ENCODE data around the gene DIP2B.

Gene DIP2B

DNA sequence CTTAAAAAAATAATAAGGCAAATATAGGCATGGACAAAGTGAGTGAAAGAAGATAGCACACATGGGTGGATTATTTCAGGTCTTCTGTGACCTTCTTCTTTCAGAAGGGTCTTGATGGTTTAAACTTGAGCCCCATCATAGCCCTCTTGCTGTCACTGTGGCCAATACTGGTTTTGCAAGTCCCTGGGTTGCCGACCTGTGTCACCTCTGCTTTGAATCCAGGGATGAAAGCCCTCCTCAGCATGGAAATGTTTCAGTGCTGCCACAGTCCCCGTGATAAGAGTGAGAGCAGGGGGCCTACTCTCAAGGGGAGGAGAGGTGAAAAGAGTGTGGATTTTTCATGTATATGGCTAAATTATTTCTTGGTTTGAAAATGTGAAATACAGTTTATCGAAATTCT is 228.9 kb downstream of the DIP2B start:
- intact Hi-C loops (cut with micrococcal nuclease) = loop anchor here (10.0 kb wide), 1 partner anchor 289 kb away; no protein-coding TSS in a partner anchor
- Mint-ChIP-seq H3K9me3 (no peaks in the 10 kb centered on the region), H3K4me1 (ENCODE audit: low read depth) (peaks cover 5% of the 10 kb centered on the region), H3K36me3 (ENCODE audit: low read depth) (peaks cover 100% of the 10 kb centered on the region), H3K27me3 (no peaks in the 10 kb centered on the region), H3K27ac (no peak overlapping the region), H3K4me3 (no peak overlapping the region)

DNA sequence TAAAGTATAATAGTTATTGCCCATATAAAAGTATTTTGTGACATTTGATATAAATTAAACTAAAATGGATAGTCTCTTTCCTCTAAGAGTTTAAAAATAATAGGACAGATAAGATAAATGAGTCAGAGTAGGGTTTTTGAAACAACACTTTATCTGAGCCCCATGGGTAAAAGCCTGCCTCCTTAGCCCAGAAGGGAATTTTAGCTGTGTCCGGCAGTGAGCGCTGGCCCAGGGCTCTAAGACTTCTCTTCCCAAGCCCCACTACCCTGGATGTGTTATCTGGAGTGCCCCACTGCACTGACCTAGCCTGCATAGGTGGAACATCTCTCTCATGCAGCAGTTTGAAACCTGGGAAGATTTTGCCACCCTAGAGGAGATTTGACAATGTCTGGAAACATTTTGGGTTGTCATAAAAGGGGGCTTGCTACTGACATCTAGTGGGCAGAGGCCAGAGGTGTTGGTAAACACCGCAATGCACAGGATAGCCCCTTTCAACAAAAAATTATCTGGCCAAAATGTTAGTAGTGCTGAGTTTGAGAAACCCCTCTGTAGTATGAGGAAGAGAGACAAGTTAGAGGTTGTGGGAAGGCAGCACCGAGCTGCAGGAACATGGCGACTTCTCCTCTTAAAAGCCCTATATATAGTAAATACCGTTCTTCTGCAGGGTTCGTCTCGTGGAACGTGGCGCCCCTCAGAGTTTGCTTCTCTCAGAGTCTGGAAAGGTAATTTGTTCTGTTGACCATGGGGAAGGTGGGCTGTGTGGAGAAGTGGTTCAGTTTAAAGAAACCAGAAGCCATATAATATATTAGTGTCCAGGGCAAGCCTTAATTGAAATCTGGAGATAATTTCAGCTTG is 229.9 kb downstream of the DIP2B start:
- Mint-ChIP-seq H3K4me1 (ENCODE audit: low read depth) (no peaks in the 10 kb centered on the region), H3K27me3 (no peaks in the 10 kb centered on the region), H3K9me3 (no peaks in the 10 kb centered on the region), H3K27ac (no peak overlapping the region), H3K36me3 (ENCODE audit: low read depth) (peaks cover 100% of the 10 kb centered on the region), H3K4me3 (no peak overlapping the region)
- intact Hi-C loops (cut with micrococcal nuclease) = loop anchor here (10.0 kb wide), 1 partner anchor 290 kb away; no protein-coding TSS in a partner anchor

DNA sequence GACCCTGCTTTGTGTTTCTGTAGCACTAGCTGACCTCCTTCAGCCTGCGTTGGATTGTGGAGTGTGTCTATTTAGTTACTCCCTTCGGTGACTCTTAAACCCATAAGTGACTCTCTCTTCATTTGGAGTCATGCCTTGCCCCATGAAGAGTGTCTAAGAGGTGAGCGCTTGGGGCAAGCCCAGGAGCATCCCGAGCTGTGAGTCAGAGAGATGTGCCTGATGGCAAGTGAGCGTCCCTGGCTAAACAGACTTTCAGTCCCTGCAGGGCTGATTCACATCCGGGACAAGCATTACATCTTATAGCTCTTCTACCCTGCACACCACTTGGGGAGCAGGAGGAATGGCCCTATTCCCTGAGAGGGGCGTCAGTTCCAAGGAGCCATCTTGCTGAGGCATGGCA is 234.8 kb downstream of the DIP2B start:
- intact Hi-C loops (cut with micrococcal nuclease) = loop anchor here (10.0 kb wide), 1 partner anchor 295 kb away; no protein-coding TSS in a partner anchor
- H3K4me3 Mint-ChIP-seq = no peak overlapping the region
- H3K27me3 Mint-ChIP-seq = no peaks in the 10 kb centered on the region
- H3K9me3 Mint-ChIP-seq = no peaks in the 10 kb centered on the region
- no peak overlapping the region for H3K27ac Mint-ChIP-seq
- peaks cover 9% of the 10 kb centered on the region for H3K4me1 Mint-ChIP-seq (ENCODE audit: low read depth)
- H3K36me3 Mint-ChIP-seq (ENCODE audit: low read depth) = peaks cover 100% of the 10 kb centered on the region

DNA sequence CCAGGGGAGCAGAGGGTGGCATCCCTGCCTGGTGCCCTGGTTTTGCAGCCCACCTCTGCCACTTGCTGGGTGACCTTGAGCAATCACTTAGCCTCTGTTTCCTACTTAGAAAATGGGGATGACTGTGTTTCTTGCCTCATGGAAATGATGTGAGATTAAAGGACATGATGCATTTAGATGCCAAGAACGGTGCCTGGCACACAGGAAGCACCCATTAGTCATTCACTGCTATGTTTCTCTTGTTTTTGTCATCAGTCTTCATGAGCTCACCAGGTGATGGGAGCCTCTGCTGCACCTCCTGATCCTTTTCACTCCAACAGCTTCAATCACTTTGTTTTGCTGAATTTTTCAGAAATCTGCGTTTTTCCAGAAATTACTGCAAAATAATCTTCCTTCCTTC is 235.5 kb downstream of the DIP2B start:
- no peaks in the 10 kb centered on the region for H3K27me3 Mint-ChIP-seq
- H3K36me3 Mint-ChIP-seq (ENCODE audit: low read depth) = peaks cover 97% of the 10 kb centered on the region

GRCh38 chr12:50742776-50743175 is 238.0 kb downstream of the DIP2B start:
- Mint-ChIP-seq H3K9me3 (no peaks in the 10 kb centered on the region), H3K36me3 (ENCODE audit: low read depth) (peaks cover 97% of the 10 kb centered on the region), H3K27me3 (no peaks in the 10 kb centered on the region), H3K27ac (no peak overlapping the region), H3K4me1 (ENCODE audit: low read depth) (peaks cover 10% of the 10 kb centered on the region), H3K4me3 (no peak overlapping the region)
- intact Hi-C loops (cut with micrococcal nuclease) = no loop called here

More for the DNA sequence above, 235.5 kb downstream of the DIP2B start:
- H3K27ac Mint-ChIP-seq = no peak overlapping the region
- peaks cover 10% of the 10 kb centered on the region for H3K4me1 Mint-ChIP-seq (ENCODE audit: low read depth)
- H3K4me3 Mint-ChIP-seq = no peak overlapping the region
- intact Hi-C loops (cut with micrococcal nuclease) = no loop called here
- no peaks in the 10 kb centered on the region for H3K9me3 Mint-ChIP-seq

DNA sequence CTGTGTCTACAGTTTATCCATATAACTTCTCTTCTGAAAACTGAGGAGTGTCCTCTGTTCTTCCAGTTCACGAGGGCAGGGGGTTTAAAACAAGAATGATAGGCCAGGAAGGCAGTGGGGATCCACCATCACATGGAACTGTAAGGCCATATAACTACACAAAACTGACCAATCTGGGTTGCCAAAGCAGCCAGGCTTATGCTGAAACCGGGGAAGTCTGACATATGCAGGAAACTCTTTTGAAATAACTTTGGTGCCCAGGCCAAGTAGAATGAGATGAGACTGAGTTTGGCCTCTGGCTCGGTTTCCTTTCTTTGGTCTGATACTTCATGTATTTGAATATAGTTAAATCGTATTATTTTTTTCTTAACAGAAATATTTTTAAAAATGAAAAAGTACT is 241.1 kb downstream of the DIP2B start:
- Mint-ChIP-seq H3K4me3 (no peak overlapping the region), H3K4me1 (ENCODE audit: low read depth) (peaks cover 10% of the 10 kb centered on the region), H3K27me3 (no peaks in the 10 kb centered on the region), H3K36me3 (ENCODE audit: low read depth) (peaks cover 97% of the 10 kb centered on the region), H3K27ac (no peak overlapping the region), H3K9me3 (no peaks in the 10 kb centered on the region)
- intact Hi-C loops (cut with micrococcal nuclease) = no loop called here

DNA sequence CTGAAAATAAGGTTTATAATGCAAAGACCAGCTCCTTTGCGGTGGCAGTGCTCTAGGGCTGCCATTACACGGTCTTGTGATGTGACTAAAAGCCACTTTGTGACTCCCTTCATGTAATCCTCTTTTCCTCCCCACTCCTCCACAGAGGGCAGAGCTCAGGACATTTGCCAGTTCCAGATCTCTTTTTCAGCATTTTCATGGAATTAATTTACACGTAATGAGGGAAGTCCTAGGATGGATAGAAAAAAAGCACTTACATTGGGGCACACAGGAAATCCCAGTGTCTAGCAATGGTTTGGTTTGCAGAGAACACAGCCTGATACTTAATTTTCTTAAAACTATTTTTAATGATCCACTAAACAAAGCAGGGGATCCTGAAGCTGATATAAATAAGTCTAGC is 241.6 kb downstream of the DIP2B start:
- Mint-ChIP-seq H3K4me3 (no peak overlapping the region), H3K36me3 (ENCODE audit: low read depth) (peaks cover 97% of the 10 kb centered on the region), H3K27ac (no peak overlapping the region), H3K9me3 (no peaks in the 10 kb centered on the region), H3K27me3 (no peaks in the 10 kb centered on the region), H3K4me1 (ENCODE audit: low read depth) (peaks cover 10% of the 10 kb centered on the region)
- intact Hi-C loops (cut with micrococcal nuclease) = no loop called here

DNA sequence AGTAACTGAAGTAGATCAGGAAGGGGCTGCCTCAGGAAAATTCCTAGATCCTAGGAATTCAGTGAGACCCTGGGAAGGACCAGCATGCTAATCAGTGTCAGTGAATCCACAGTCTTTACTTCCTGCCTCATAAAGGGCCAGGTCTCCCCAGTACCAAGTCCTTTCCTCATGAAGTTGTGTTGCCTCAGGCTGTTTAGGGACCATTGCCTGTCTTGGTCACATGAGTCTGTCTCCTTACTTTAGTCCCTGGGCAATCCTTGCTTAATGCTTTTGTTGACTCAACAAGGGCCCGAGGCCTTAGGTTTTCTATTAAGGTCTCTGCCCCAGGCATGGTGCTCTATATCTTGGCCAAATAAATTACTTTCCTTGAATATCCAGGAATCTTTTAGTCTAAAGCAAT is 243.0 kb downstream of the DIP2B start:
- peaks cover 10% of the 10 kb centered on the region for H3K4me1 Mint-ChIP-seq (ENCODE audit: low read depth)
- H3K36me3 Mint-ChIP-seq (ENCODE audit: low read depth) = peaks cover 97% of the 10 kb centered on the region
- no peaks in the 10 kb centered on the region for H3K9me3 Mint-ChIP-seq
- intact Hi-C loops (cut with micrococcal nuclease) = no loop called here
- no peaks in the 10 kb centered on the region for H3K27me3 Mint-ChIP-seq
- no peak overlapping the region for H3K27ac Mint-ChIP-seq
- H3K4me3 Mint-ChIP-seq = no peak overlapping the region

DNA sequence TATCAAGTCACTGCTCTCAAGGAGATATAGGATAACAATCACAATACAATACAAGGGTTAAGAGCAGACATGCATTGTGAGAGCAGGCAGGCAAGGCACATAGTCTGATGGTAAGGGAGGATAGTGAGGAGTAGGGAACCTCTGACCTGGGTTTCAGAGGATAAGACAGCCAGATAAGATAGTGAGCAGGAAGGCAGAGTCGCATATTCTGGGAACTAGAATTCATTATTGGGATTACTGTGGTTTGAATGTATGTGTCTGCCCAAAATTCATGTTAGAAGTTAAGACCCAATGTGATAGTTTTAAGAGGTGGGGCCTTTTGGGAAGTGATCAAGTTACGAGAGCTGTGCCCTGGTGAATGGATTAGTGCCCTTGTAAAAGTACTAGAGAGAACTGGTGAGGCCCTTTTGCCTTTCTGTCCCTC is 244.7 kb downstream of the DIP2B start:
- Mint-ChIP-seq H3K27me3 (no peaks in the 10 kb centered on the region), H3K27ac (no peak overlapping the region), H3K9me3 (no peaks in the 10 kb centered on the region), H3K4me3 (no peak overlapping the region), H3K36me3 (ENCODE audit: low read depth) (peaks cover 84% of the 10 kb centered on the region), H3K4me1 (ENCODE audit: low read depth) (peaks cover 2% of the 10 kb centered on the region)
- intact Hi-C loops (cut with micrococcal nuclease) = no loop called here

- no peak overlapping the region for H3K27ac Mint-ChIP-seq
These were observed 245.6 kb downstream of the DIP2B start for GRCh38 chr12:50750366-50750765.

DNA sequence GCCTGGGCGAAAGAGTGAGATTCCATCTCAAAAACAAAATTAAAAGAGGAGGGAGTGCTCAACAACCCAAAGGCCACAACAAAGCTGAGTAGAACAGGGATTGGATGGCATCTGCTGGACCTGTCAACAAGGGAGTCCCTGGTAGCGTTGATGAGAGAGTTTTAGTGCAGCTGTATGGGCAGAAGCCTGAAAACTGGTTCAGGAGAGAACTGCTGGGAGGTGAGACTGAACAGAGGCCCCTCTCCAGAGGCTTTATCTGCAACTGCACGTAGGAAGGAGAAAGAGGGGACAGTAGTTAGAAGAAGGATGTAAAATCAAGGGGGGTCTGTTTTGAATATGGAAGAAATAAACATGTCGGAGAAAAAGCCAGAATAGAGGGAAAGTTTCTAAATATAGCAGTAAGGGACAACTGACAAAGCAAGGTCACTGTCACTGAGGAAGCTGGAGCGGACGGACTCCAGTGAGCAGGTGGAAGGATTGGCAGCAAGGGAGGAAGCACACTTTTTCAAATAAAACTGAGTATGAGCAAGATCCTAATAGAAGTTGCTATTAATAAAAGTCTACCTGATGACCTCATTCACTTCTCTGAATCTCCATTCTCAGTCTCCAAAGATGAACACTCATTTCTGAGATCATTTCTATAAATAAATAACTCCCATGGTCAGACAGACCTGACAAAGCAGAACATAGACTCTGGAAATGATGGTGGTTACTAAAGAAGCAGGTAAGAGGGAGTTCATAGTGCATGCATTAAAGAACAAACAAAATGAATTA is 247.3 kb downstream of the DIP2B start:
- Mint-ChIP-seq H3K36me3 (ENCODE audit: low read depth) (peaks cover 60% of the 10 kb centered on the region), H3K27me3 (no peaks in the 10 kb centered on the region), H3K4me1 (ENCODE audit: low read depth) (no peaks in the 10 kb centered on the region), H3K27ac (no peak overlapping the region), H3K9me3 (no peaks in the 10 kb centered on the region), H3K4me3 (no peak overlapping the region)
- intact Hi-C loops (cut with micrococcal nuclease) = no loop called here

More at GRCh38 chr12:50750366-50750765, 245.6 kb downstream of the DIP2B start:
- H3K9me3 Mint-ChIP-seq = no peaks in the 10 kb centered on the region
- no peak overlapping the region for H3K4me3 Mint-ChIP-seq
- H3K4me1 Mint-ChIP-seq (ENCODE audit: low read depth) = no peaks in the 10 kb centered on the region
- intact Hi-C loops (cut with micrococcal nuclease) = no loop called here
- H3K36me3 Mint-ChIP-seq (ENCODE audit: low read depth) = peaks cover 78% of the 10 kb centered on the region
- no peaks in the 10 kb centered on the region for H3K27me3 Mint-ChIP-seq

- H3K4me1 Mint-ChIP-seq (ENCODE audit: low read depth) = no peaks in the 10 kb centered on the region
- no peak overlapping the region for H3K27ac Mint-ChIP-seq
- H3K4me3 Mint-ChIP-seq = no peak overlapping the region
- intact Hi-C loops (cut with micrococcal nuclease) = no loop called here
- H3K36me3 Mint-ChIP-seq (ENCODE audit: low read depth) = peaks cover 48% of the 10 kb centered on the region
- H3K27me3 Mint-ChIP-seq = no peaks in the 10 kb centered on the region
- no peaks in the 10 kb centered on the region for H3K9me3 Mint-ChIP-seq
These were observed 248.5 kb downstream of the DIP2B start for GRCh38 chr12:50753232-50753769.

DNA sequence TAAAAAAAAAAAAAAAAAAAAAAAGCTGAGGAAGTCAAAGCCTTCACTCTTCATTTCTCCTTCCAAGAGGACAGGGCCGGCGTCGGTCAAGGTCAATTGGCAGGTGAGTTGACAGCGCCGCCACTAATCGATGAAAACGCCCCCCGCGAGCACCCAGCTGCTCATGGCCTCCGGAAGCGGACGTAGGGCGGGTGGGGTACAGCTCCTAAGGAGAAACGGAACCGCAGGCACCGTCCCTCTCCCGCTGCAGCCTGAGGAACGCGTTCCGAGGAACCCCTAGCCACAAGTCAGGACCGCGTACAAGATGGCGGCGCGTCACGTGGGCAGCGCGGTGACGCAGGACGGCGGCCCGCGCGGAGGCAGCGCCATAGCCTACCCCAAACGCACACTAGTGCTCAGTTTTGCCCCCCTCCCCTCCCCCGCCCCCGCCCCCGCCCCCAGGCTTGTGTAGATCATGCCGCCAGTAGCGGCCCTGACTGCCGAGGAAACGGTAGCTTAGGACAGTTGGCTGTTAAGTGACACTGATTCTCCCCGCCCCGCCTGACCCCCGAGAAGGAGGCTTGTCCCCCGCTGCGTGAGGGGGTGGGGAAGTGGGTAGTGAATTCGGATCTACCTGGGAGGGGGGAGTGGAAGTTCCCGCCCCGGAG is 259.0 kb downstream of the DIP2B start, which contains the start of gene ATF1:
ATF1 (plus strand) TSS at position 463 of the 647 bp plus-strand sequence. CDS start 16,045 bp downstream, outside the sequence.
- H3K4me3 Mint-ChIP-seq = peak within 1 kb of the TSS; percentile 95
- peak within 1 kb of the TSS; percentile 98 for H3K27ac Mint-ChIP-seq
- peaks cover 16% of the 10 kb centered on the region for H3K36me3 Mint-ChIP-seq (ENCODE audit: low read depth)
- no peaks in the 10 kb centered on the region for H3K27me3 Mint-ChIP-seq
- intact Hi-C loops (cut with micrococcal nuclease) = loop anchor here (5.0 kb wide), 1 partner anchor 264 kb away; the partner anchor contains the start of gene SLC11A2
- H3K9me3 Mint-ChIP-seq = no peaks in the 10 kb centered on the region
- peaks cover 45% of the 10 kb centered on the region for H3K4me1 Mint-ChIP-seq (ENCODE audit: low read depth)

All from dendritic cell treated with granulocyte-macrophage colony-stimulating factor and Interleukin-4, amounts not matched to agents 40 ng/mL and 50 ng/mL, for 4 days (primary cell).